ENCODE measurements around the gene RBM15.

The RBM15 gene

DNA sequence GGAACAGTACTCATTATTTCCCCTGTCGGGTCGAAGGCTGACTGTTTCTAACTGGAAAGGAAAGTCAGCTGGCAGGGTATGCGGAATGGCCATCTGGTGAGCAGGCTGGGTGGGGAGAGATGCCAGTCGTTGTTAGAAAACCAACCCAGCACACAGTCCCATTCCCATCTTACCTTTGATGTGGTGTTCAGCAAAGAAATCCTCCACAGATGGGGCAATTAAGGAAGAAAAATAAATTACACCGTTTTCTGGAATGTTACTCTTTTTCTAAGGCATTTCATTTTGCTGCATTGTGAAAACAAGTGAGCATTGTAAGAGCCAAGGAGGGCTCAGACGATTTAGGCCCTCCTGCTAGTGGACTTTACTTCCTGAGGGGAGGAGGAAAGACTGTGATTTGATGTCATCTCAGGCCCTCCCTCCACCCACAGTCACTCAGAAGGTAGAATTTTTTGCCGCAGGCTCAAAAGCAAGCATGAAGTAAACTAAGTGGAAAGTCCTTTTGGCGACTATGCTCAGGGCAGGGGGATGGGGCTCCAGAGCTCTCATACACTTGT lies 51.6 kb downstream of the RBM15 start, which contains the start of gene SLC16A4:
SLC16A4 (minus strand) TSS at position 335 of the 554 bp plus-strand sequence. CDS start 1,703 bp downstream, outside the sequence.
- H4K20me1 ChIP-seq (ENCODE audit: insufficient read depth, low read length): no peaks in the 10 kb centered on the region
- no peaks in the 10 kb centered on the region for H3K79me2 ChIP-seq (ENCODE audit: insufficient read depth, low read length)
- TF ChIP-seq, protein P1, sequence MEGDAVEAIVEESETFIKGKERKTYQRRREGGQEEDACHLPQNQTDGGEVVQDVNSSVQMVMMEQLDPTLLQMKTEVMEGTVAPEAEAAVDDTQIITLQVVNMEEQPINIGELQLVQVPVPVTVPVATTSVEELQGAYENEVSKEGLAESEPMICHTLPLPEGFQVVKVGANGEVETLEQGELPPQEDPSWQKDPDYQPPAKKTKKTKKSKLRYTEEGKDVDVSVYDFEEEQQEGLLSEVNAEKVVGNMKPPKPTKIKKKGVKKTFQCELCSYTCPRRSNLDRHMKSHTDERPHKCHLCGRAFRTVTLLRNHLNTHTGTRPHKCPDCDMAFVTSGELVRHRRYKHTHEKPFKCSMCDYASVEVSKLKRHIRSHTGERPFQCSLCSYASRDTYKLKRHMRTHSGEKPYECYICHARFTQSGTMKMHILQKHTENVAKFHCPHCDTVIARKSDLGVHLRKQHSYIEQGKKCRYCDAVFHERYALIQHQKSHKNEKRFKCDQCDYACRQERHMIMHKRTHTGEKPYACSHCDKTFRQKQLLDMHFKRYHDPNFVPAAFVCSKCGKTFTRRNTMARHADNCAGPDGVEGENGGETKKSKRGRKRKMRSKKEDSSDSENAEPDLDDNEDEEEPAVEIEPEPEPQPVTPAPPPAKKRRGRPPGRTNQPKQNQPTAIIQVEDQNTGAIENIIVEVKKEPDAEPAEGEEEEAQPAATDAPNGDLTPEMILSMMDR (IDR thresholded peaks at IDR 0.05; ENCODE audit: low read length): no peak
- TF ChIP-seq EZH2 (IDR thresholded peaks at IDR 0.05; ENCODE audit: borderline replicate concordance, low read length): no peak
- no peaks in the 10 kb centered on the region for H3K9me2 ChIP-seq (ENCODE audit: low read depth, low read length)
- H3K9me3 ChIP-seq (ENCODE audit: low read length): no peaks in the 10 kb centered on the region
- no peaks in the 10 kb centered on the region for H3F3A ChIP-seq (ENCODE audit: insufficient read depth, low read length)
- H3K4me2 ChIP-seq (ENCODE audit: low read length): peak within 1 kb of the TSS; percentile 50
- H3K4me3 ChIP-seq (ENCODE audit: low read depth, low read length, poor library complexity, severe bottlenecking): peak within 1 kb of the TSS; percentile 44
- peak within 1 kb of the TSS; percentile 17; the same call in 1 of the 2 replicates for H3K9ac ChIP-seq (ENCODE audit: low read length)
- peak within 1 kb of the TSS; percentile 7 for H3K27ac ChIP-seq (ENCODE audit: low read depth, low read length, poor library complexity, severe bottlenecking)
- no peak within 1 kb of the TSS for H2AFZ ChIP-seq (ENCODE audit: low read length)
- peaks cover 46% of the 10 kb centered on the region for H3K4me1 ChIP-seq (ENCODE audit: insufficient read depth, low read length, severe bottlenecking)
- no peaks in the 10 kb centered on the region for H3K27me3 ChIP-seq (ENCODE audit: insufficient read depth, low read length)
- H3K36me3 ChIP-seq (ENCODE audit: insufficient read depth, low read length): peaks cover 14% of the 10 kb centered on the region

DNA sequence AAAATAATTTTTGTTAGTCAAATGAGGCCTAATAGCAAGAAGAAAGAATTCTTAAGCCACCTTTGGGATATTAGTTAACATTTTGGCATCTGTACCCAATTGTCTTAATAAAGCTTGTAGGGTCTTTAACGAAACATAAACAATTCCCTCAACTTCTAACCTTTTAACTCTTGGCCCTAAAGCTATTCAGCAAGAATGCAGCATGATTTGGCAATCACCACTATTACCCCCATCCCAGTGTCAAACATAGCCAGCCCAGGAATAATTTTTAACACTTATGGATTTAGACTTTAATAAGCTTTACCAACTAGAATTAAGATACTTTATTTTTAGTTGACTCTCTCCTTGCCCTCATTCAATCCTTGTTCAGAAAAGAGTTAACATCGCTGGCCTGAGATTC lies 54.1 kb downstream of the RBM15 start:
- H3K4me2 ChIP-seq (ENCODE audit: low read length): no peak overlapping the region
- no peaks in the 10 kb centered on the region for H3K9me3 ChIP-seq (ENCODE audit: low read length)
- peaks cover 8% of the 10 kb centered on the region for H3K36me3 ChIP-seq (ENCODE audit: insufficient read depth, low read length)
- no peaks in the 10 kb centered on the region for H3F3A ChIP-seq (ENCODE audit: insufficient read depth, low read length)
- no peak overlapping the region for H3K4me3 ChIP-seq (ENCODE audit: low read depth, low read length, poor library complexity, severe bottlenecking)
- no peak overlapping the region for H3K27ac ChIP-seq (ENCODE audit: low read depth, low read length, poor library complexity, severe bottlenecking)
- no peaks in the 10 kb centered on the region for H4K20me1 ChIP-seq (ENCODE audit: insufficient read depth, low read length)
- no peaks in the 10 kb centered on the region for H3K79me2 ChIP-seq (ENCODE audit: insufficient read depth, low read length)
- TF ChIP-seq, protein P1 (IDR thresholded peaks at IDR 0.05; ENCODE audit: low read length): no peak
- TF ChIP-seq EZH2 (IDR thresholded peaks at IDR 0.05; ENCODE audit: borderline replicate concordance, low read length): no peak
- no peaks in the 10 kb centered on the region for H3K27me3 ChIP-seq (ENCODE audit: insufficient read depth, low read length)
- H3K9me2 ChIP-seq (ENCODE audit: low read depth, low read length): no peaks in the 10 kb centered on the region
- no peak overlapping the region for H3K9ac ChIP-seq (ENCODE audit: low read length)
- no peak overlapping the region for H2AFZ ChIP-seq (ENCODE audit: low read length)
- peaks cover 27% of the 10 kb centered on the region for H3K4me1 ChIP-seq (ENCODE audit: insufficient read depth, low read length, severe bottlenecking)

- Histone ChIP-seq H3K4me1 (ENCODE audit: insufficient read depth, low read length, severe bottlenecking) (peaks cover 24% of the 10 kb centered on the region), H4K20me1 (ENCODE audit: insufficient read depth, low read length) (no peaks in the 10 kb centered on the region), H3K4me2 (ENCODE audit: low read length) (no peak overlapping the region), H3K36me3 (ENCODE audit: insufficient read depth, low read length) (peaks cover 12% of the 10 kb centered on the region), H3K9ac (ENCODE audit: low read length) (no peak overlapping the region), H3K4me3 (ENCODE audit: low read depth, low read length, poor library complexity, severe bottlenecking) (no peak overlapping the region), H3K9me2 (ENCODE audit: low read depth, low read length) (no peaks in the 10 kb centered on the region), H3F3A (ENCODE audit: insufficient read depth, low read length) (no peaks in the 10 kb centered on the region), H3K79me2 (ENCODE audit: insufficient read depth, low read length) (no peaks in the 10 kb centered on the region), H3K9me3 (ENCODE audit: low read length) (no peaks in the 10 kb centered on the region), H3K27ac (ENCODE audit: low read depth, low read length, poor library complexity, severe bottlenecking) (no peak overlapping the region), H2AFZ (ENCODE audit: low read length) (no peak overlapping the region), H3K27me3 (ENCODE audit: insufficient read depth, low read length) (no peaks in the 10 kb centered on the region)
- TF ChIP-seq EZH2 (IDR thresholded peaks at IDR 0.05; ENCODE audit: borderline replicate concordance, low read length): no peak
- TF ChIP-seq, protein P1 (IDR thresholded peaks at IDR 0.05; ENCODE audit: low read length): no peak
These were observed 54.7 kb downstream of the RBM15 start for GRCh38 chr1:110393691-110394492.

Measured in OCI-LY1 (cell line).